T-cell (primary cell): Measurements from ENCODE around the gene CFAP119. TPM values are rescaled to one million over a fixed set of nuclear protein-coding genes. Genes with fewer than 3 reads are reported as not detected.
A peak's percentile ranks its signal among the peaks of the same experiment; 100 is the strongest.

Source experiments
- ATAC-seq, 4 experiments: fragments of 200-7000 bp in 3 of 4; fragments of 150-1000 bp in 1 of 4; cut with Tn5 transposase; replicated peaks in 1 of 4; 1 replicate in 3 of 4; 2 replicates in 1 of 4; pipeline ENCODE4 v1.10.0; 2021; ENCODE audit warnings: moderate library complexity in 3 of 4, mild to moderate bottlenecking in 2 of 4, moderate number of reproducible peaks in 1 of 4
- CTCF ChIA-PET, 2 donors: fragments of 300-600 bp; sonication (Branson Sonifier 250); formaldehyde crosslinking; loops; one replicate each; lab custom pipeline; 2022; ENCODE audit warnings: antibody characterized with exemption in 2 of 2; lab: Charles Lee
- POLR2A ChIA-PET, 2 donors: fragments of 300-600 bp; sonication (Branson Sonifier 250); formaldehyde crosslinking; loops; one replicate each; lab custom pipeline; 2022; ENCODE audit warnings: antibody characterized with exemption in 2 of 2; lab: Charles Lee
- DNase-seq, 35 experiments: peaks; one replicate each; pipeline versions ENCODE4 v3.0.0 to v3.0.0-alpha.2; 2013 to 2023
- H3K27ac ChIP-seq: one replicate; pipeline ENCODE4 v1.5.1; 2013; ENCODE audit warnings: low read length
- H3K27me3 ChIP-seq, 2 experiments: replicated peaks in 1 of 2; 1 replicate in 1 of 2; 2 replicates in 1 of 2; pipeline versions ENCODE4 v1.6.1 to v1.7.0; 2013; ENCODE audit warnings: low read length in 1 of 2, mixed read lengths in 1 of 2; ENCODE audit not compliant: control insufficient read depth in 2 of 2, insufficient read depth in 2 of 2; ENCODE audit errors: extremely low read depth in 1 of 2
- H3K36me3 ChIP-seq, 2 donors: 1 replicate in 1 of 2; 2 replicates in 1 of 2; pipeline versions ENCODE4 v1.6.1 to v1.7.0; 2013; ENCODE audit warnings: low read length in 1 of 2; ENCODE audit not compliant: control insufficient read depth in 2 of 2, insufficient read depth in 1 of 2; ENCODE audit errors: extremely low read depth in 1 of 2
- H3K4me1 ChIP-seq, 2 experiments: 1 replicate in 1 of 2; 2 replicates in 1 of 2; pipeline versions ENCODE4 v1.6.1 to v1.7.0; 2013; ENCODE audit warnings: low read length in 2 of 2, mixed read lengths in 1 of 2; ENCODE audit not compliant: insufficient read depth in 2 of 2, control insufficient read depth in 1 of 2; ENCODE audit errors: extremely low read depth in 1 of 2
- H3K4me3 ChIP-seq, 2 donors: 1 replicate in 1 of 2; 2 replicates in 1 of 2; pipeline versions ENCODE4 v1.5.1 to v1.7.0; 2013; ENCODE audit warnings: mild to moderate bottlenecking in 2 of 2, low read length in 1 of 2, moderate library complexity in 1 of 2; ENCODE audit not compliant: control insufficient read depth in 1 of 2; ENCODE audit errors: extremely low read depth in 1 of 2
- H3K9me3 ChIP-seq: 2 replicates; pipeline ENCODE4 v1.7.0; 2013
- H3K27ac Mint-ChIP-seq, 2 donors: one replicate each; pipeline ENCODE4 v1.8.0; 2020 to 2021; ENCODE audit warnings: mild to moderate bottlenecking in 2 of 2, mixed read lengths in 2 of 2
- H3K27me3 Mint-ChIP-seq, 2 donors: one replicate each; pipeline ENCODE4 v1.8.0; 2021 to 2022; ENCODE audit warnings: mixed read lengths in 2 of 2
- H3K36me3 Mint-ChIP-seq: one replicate; pipeline ENCODE4 v1.8.0; 2021; ENCODE audit warnings: mixed read lengths
- H3K4me1 Mint-ChIP-seq, 3 donors: one replicate each; pipeline ENCODE4 v1.8.0; 2020 to 2022; ENCODE audit warnings: mixed read lengths in 3 of 3, mild to moderate bottlenecking in 1 of 3
- H3K4me3 Mint-ChIP-seq, 3 donors: one replicate each; pipeline ENCODE4 v1.8.0; 2020 to 2022; ENCODE audit warnings: mild to moderate bottlenecking in 3 of 3, mixed read lengths in 3 of 3, moderate library complexity in 3 of 3
- H3K9me3 Mint-ChIP-seq, 3 donors: one replicate each; pipeline ENCODE4 v1.8.0; 2020 to 2022; ENCODE audit warnings: mixed read lengths in 3 of 3
- WGBS: methylation state at CpG from one replicate; pipeline ENCODE4 v1.1.5; 2013; ENCODE audit warnings: missing lambda C conversion rate; ENCODE audit not compliant: insufficient coverage; 5-methylcytosine and 5-hydroxymethylcytosine counted together
- total RNA-seq, 35 experiments: library from RNA in 6 of 35; stranded (reverse) in 6 of 35; fragments of 120-200 nt in 1 of 35; gene quantifications; one replicate each; pipeline versions ENCODE4 v1.2.1 to v1.2.4 and lab custom pipeline; 2013 to 2026

Gene CFAP119
- total RNA-seq, 5 donors from 2014 or later (not counting 1 experiment from before 2014, with no cell fraction given): 1.3 to 3.1 (median 2.7) TPM

DNA sequence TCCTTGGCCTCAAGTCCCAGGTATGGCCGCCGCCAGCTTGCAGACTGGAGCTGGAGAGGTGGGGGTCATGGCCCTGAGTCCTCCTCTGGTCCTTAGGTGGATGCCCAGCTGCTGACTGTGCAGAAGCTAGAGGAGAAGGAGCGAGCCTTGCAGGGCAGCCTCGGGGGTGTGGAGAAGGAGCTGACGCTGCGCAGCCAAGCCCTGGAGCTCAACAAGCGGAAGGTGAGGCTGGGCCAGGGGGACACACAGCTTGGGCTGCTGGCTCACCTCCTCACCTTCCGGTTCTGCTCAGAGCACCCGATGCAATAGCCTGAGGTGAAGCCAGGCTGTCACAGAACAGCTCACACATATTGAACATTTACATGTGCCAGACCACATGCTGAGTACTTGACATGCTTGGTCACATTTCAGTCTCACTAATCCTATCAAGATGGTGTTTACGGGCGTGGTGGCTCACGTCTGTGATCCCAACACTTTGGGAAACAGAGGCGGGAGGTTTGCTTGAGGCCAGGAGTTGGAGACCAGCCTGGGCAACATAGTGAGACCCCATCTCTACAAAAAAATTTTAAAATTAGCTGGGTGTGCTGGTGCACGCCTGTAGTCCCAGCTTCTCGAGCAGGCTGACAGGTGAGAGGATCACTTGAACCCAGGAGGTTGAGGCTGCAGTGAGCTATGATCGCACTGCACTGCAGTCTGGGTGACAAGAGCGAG lies 7.7 kb upstream of the CFAP119 start:
- Histone ChIP-seq H3K4me3 (no peak overlapping the region), H3K27me3 (no peaks in the 10 kb centered on the region), H3K9me3 (no peaks in the 10 kb centered on the region), H3K27ac (no peak overlapping the region), H3K36me3 (peaks cover 15 to 84% of the 10 kb centered on the region in 2 donors), H3K4me1 (peaks cover 0 to 39% of the 10 kb centered on the region in 2 experiments)
- ChIA-PET CTCF (no interaction called here), POLR2A (interaction anchor here in 1 of 2 donors (0.5 kb wide), 1 partner anchor 236 kb away, joined by 4 read pairs; no protein-coding TSS in a partner anchor)
- peaks cover 11 to 20% (median 17%) of the 10 kb centered on the region in 3 donors for H3K4me1 Mint-ChIP-seq
- H3K27me3 Mint-ChIP-seq: no peaks in the 10 kb centered on the region
- H3K4me3 Mint-ChIP-seq: no peak overlapping the region
- WGBS: 98% methylated on average over 12 of the region's 17 CpGs
- no peaks in the 10 kb centered on the region for H3K9me3 Mint-ChIP-seq
- ATAC-seq (no peak), DNase-seq (no peak)
- peaks cover 41% of the 10 kb centered on the region for H3K36me3 Mint-ChIP-seq
- no peak overlapping the region for H3K27ac Mint-ChIP-seq

DNA sequence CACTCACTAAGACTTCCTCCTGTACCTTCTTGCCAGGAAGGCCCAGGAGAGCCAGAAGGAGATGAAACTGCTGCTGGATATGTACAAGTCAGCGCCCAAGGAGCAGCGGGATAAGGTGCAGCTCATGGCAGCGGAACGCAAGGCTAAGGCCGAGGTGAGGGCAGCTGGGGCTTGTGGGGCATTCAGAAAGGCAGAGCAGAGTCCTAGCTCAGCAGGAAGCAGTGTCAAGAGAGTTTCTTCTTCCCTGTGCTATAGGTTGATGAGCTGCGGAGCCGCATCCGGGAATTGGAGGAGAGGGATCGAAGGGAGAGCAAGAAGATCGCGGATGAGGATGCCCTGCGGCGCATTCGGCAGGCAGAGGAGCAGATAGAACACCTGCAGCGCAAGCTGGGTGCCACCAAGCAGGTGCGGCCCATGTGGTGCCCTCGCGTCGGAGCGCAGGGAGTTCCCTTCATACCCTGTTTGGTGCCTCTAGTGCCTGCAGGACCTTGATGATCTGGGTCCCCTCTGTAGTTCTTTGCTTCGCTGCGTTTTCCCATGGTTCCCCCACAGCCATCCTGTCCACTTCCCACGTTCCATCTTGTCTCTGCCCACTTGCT lies 6.8 kb upstream of the CFAP119 start:
- Mint-ChIP-seq H3K27ac (no peak overlapping the region), H3K4me3 (no peak overlapping the region), H3K27me3 (no peaks in the 10 kb centered on the region), H3K36me3 (peaks cover 43% of the 10 kb centered on the region), H3K9me3 (no peaks in the 10 kb centered on the region), H3K4me1 (peaks cover 11 to 24% (median 18%) of the 10 kb centered on the region in 3 donors)
- ChIA-PET CTCF (no interaction called here), POLR2A (no interaction called here)
- ATAC-seq (no peak), DNase-seq (no peak)
- Histone ChIP-seq H3K36me3 (peaks cover 16 to 93% of the 10 kb centered on the region in 2 donors), H3K27ac (no peak overlapping the region), H3K4me1 (peaks cover 0 to 45% of the 10 kb centered on the region in 2 experiments), H3K27me3 (no peaks in the 10 kb centered on the region), H3K4me3 (no peak overlapping the region), H3K9me3 (no peaks in the 10 kb centered on the region)
- WGBS: 97% methylated on average over 21 of the region's 23 CpGs

DNA sequence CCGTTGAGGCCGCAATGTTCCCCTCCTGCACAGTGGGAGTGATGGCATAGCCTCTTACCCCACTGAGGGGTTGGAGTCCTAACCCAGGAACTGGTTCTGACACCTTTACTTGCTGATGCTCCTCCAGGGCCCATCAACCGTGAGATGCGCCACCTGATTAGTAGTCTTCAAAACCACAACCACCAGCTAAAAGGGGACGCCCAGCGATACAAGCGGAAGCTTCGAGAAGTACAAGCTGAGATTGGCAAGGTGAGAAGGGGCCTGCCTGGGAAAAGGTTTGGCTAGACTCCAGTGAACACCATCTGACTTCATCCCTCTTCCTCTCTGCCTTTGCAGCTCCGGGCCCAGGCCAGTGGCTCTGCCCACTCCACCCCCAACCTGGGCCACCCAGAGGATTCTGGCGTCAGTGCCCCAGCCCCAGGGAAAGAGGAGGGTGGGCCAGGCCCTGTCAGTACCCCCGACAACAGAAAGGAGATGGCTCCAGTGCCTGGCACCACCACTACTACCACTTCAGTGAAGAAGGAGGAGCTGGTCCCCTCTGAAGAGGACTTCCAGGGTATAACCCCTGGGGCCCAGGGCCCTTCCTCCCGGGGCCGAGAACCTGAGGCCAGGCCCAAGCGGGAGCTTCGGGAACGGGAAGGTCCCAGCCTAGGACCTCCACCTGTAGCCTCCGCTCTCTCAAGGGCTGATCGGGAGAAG lies 6.1 kb upstream of the CFAP119 start:
- Histone ChIP-seq H3K27ac (peak overlapping the region; percentile 35), H3K4me3 (no peak overlapping the region), H3K9me3 (no peaks in the 10 kb centered on the region), H3K36me3 (peaks cover 16 to 95% of the 10 kb centered on the region in 2 donors), H3K4me1 (peaks cover 6 to 52% of the 10 kb centered on the region in 2 experiments), H3K27me3 (no peaks in the 10 kb centered on the region)
- 99% methylated on average over 9 of the region's 18 CpGs for WGBS
- ChIA-PET CTCF (no interaction called here), POLR2A (no interaction called here)
- no peak overlapping the region for H3K4me3 Mint-ChIP-seq
- no peaks in the 10 kb centered on the region for H3K27me3 Mint-ChIP-seq
- ATAC-seq (peak in 2 of 4 experiments; percentile 68), DNase-seq (peak in 22 of 35 experiments; percentile 20 to 74 (median 42))
- H3K36me3 Mint-ChIP-seq: peaks cover 43% of the 10 kb centered on the region
- H3K27ac Mint-ChIP-seq: no peak overlapping the region
- no peaks in the 10 kb centered on the region for H3K9me3 Mint-ChIP-seq
- H3K4me1 Mint-ChIP-seq: peaks cover 16 to 27% (median 22%) of the 10 kb centered on the region in 3 donors

DNA sequence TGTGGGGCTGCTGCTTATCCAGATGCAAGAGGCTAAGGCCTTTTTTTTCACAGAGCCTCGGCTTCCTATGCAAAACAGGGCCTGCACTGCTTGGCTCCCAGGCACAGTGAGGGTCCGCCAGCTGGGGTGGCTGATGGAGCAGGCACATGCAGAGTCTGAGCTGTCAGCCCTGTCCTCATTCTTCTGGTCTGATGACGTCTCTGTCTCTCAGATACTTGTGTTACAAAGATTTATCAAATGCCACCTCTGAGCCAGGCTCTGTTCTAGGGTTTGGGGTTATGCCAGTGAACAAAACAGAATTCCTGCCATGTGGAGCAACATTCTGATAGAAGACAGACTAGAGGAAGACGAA lies 5.0 kb upstream of the CFAP119 start:
- H3K4me3 Mint-ChIP-seq: no peak overlapping the region

DNA sequence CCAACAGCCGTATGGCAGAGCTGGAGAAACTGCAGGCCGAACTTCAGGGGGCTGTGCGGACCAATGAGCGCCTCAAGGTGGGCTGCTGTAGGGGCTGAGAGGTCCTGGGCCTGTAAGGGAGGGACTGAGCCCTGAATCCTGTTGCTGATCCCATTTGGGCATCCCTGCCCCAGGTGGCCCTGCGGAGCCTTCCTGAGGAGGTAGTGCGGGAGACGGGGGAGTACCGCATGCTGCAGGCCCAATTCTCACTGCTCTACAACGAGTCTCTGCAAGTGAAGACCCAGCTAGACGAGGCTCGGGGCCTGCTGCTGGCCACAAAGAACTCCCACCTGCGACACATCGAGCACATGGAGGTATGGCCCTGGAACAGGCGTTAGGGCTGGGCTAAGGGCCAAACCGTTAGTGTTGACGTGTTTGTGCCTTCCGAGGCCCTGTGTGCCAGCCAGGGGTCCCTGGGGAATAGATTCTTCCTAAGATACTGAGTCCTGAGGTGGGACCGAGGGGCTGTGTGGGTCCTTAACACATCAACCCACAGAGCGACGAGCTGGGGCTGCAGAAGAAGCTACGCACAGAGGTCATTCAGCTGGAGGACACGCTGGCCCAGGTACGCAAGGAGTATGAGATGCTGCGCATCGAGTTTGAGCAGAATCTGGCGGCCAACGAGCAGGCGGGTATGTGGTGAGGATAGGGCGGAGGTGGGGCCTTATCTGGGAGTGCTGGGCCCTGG lies 4.5 kb upstream of the CFAP119 start:
- H3K4me3 Mint-ChIP-seq: no peak overlapping the region
- Histone ChIP-seq H3K4me1 (peaks cover 10 to 55% of the 10 kb centered on the region in 2 experiments), H3K27ac (no peak overlapping the region), H3K27me3 (no peaks in the 10 kb centered on the region), H3K36me3 (peaks cover 16 to 79% of the 10 kb centered on the region in 2 donors), H3K4me3 (no peak overlapping the region), H3K9me3 (no peaks in the 10 kb centered on the region)
- peaks cover 19 to 33% (median 25%) of the 10 kb centered on the region in 3 donors for H3K4me1 Mint-ChIP-seq
- H3K9me3 Mint-ChIP-seq: no peaks in the 10 kb centered on the region
- POLR2A ChIA-PET: interaction anchor here in 1 of 2 donors (0.5 kb wide), 1 partner anchor 13 kb away, joined by 3 read pairs; no protein-coding TSS in a partner anchor
- CTCF ChIA-PET: no interaction called here
- H3K27ac Mint-ChIP-seq: no peak overlapping the region
- DNase-seq: no peak
- ATAC-seq: no peak
- H3K36me3 Mint-ChIP-seq: peaks cover 38% of the 10 kb centered on the region
- no peaks in the 10 kb centered on the region for H3K27me3 Mint-ChIP-seq
- WGBS: 98% methylated on average over 24 of the region's 29 CpGs

More for the DNA sequence above, 5.0 kb upstream of the CFAP119 start:
- no peaks in the 10 kb centered on the region for H3K9me3 Mint-ChIP-seq
- ChIA-PET POLR2A (interaction anchor here in 1 of 2 donors (0.5 kb wide), 1 partner anchor 13 kb away, joined by 3 read pairs; no protein-coding TSS in a partner anchor), CTCF (interaction anchor here in 1 of 2 donors (0.7 kb wide), 1 partner anchor 47 kb away, joined by 3 read pairs; no protein-coding TSS in a partner anchor)
- peaks cover 17 to 31% (median 24%) of the 10 kb centered on the region in 3 donors for H3K4me1 Mint-ChIP-seq
- Histone ChIP-seq H3K4me3 (no peak overlapping the region), H3K27ac (peak overlapping the region; percentile 35), H3K9me3 (no peaks in the 10 kb centered on the region), H3K27me3 (no peaks in the 10 kb centered on the region), H3K36me3 (peaks cover 16 to 85% of the 10 kb centered on the region in 2 donors), H3K4me1 (peaks cover 10 to 56% of the 10 kb centered on the region in 2 experiments)
- 88% methylated on average over 4 of the region's 4 CpGs for WGBS
- H3K36me3 Mint-ChIP-seq: peaks cover 38% of the 10 kb centered on the region
- H3K27ac Mint-ChIP-seq: no peak overlapping the region
- no peak for ATAC-seq
- H3K27me3 Mint-ChIP-seq: no peaks in the 10 kb centered on the region
- no peak for DNase-seq
